ENCODE results near the gene QARS1.

Gene QARS1

DNA sequence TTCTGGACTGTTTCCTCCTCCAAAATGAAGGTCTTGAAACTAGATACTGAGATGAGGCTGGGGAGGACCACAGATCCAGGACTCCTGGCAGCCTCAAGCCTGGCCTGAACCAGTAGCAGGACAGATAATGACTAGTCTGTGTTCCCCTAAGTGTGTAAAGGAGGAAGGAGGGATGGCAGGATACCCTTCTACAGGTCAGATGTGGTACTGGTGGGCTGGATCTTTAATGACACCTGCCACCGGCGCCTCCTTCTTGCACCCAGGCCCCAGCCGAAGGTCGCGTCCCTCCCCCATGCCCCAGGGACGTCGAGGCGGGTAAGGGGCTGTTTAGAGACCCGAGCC is 15.5 kb upstream of the QARS1 start:
- DNase-seq = no peak

GRCh38 chr3:49119439-49119838 is 14.9 kb upstream of the QARS1 start:
- no peak for DNase-seq

DNA sequence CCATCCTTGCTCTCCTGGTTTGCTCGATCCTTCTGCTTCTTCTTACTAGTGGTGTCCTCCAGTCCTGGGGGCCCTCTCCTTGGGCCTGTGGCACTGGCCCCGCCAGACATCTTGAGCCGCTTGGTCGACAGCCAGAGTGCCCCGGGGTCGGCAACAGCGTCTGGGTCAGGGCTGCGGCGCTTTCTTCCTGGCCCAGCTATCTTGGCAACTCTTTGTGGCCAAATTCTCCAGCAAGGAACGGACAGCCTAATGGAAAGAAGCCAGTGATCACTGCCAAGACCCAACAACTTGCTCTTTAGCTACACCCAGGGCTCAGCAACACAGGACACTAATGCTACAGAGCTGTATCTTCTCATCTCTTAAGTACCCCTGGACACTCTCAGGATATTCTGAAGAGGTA is 14.5 kb upstream of the QARS1 start:
- DNase-seq = no peak

GRCh38 chr3:49112262-49112661 is 7.7 kb upstream of the QARS1 start:
- no peak for DNase-seq

DNA sequence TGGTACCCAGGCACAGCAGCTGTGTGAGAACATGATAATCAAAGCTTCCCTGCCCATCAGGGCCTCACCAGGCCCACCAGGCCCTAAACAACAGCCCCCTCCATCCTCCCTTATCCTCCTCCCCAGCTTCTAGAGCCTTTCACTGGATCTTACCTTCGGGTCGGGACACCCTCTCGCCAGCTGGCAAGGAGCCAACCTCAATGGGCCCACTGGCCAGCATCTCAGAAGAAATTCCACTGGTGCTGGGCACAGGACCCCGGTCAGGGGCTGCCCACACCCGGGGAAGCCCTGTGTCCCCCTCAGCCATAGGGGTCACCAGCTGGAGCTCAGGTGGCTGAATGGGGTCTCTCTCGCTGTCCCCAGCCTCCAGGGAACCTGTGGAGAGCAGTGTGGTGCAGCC is 6.8 kb upstream of the QARS1 start:
- no peak for DNase-seq

DNA sequence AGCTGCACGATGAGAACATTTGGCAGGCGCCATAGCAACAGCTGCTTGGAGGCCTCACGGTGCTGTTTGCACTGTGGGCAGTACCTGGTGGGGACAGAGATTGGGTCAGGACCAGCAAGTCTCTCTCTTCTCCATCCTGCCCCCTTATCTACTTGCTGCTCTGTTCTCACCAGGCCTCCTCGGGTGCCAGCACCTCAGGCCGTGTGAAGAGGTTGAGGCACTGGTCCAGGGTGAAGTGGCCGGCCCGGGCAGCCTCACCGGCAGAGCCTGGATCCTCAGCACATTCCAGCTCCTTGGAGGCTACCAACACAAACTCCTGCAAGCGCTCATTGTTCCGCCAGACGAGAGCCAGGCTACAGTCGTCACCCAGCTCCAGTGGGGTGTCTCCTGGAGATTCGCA is 6.2 kb upstream of the QARS1 start:
- no peak for DNase-seq

- DNase-seq = no peak
Observed at GRCh38 chr3:49108346-49108745, 3.8 kb upstream of the QARS1 start.

- DNase-seq = no peak
Observed at GRCh38 chr3:49104052-49104426, 518 bp downstream of the QARS1 start.

DNA sequence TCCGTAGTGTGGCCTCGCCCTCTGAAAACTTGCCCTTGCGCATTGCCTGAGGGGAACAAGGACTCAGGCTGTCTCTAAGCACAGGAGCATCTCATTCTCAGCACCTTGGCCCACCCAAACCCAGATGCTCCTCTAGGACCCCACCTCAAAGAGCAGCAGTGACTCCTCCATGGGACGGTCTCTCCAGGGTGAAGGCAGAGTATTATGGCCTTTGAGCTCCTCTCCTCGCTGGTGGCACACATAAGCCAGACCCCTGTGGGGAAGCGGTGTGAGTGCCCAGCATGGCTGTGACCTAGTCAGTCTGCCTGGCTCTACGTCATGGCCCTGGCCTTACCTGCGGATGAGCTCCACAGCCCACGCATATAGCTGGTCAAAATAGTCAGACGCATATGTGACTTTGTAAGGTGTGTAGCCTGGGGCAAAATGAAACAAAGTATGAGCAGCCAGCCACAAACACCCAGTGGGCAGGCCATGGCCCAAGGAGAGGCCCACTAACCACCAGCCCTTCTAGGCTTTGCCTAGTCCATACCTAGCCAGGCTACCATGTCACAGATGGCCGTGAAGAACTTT is 4.4 kb downstream of the QARS1 start:
- no peak for DNase-seq

- no peak for DNase-seq
Observed at GRCh38 chr3:49098910-49099630, 5.5 kb downstream of the QARS1 start.

GRCh38 chr3:49098429-49098828 is 6.1 kb downstream of the QARS1 start:
- no peak for DNase-seq

DNA sequence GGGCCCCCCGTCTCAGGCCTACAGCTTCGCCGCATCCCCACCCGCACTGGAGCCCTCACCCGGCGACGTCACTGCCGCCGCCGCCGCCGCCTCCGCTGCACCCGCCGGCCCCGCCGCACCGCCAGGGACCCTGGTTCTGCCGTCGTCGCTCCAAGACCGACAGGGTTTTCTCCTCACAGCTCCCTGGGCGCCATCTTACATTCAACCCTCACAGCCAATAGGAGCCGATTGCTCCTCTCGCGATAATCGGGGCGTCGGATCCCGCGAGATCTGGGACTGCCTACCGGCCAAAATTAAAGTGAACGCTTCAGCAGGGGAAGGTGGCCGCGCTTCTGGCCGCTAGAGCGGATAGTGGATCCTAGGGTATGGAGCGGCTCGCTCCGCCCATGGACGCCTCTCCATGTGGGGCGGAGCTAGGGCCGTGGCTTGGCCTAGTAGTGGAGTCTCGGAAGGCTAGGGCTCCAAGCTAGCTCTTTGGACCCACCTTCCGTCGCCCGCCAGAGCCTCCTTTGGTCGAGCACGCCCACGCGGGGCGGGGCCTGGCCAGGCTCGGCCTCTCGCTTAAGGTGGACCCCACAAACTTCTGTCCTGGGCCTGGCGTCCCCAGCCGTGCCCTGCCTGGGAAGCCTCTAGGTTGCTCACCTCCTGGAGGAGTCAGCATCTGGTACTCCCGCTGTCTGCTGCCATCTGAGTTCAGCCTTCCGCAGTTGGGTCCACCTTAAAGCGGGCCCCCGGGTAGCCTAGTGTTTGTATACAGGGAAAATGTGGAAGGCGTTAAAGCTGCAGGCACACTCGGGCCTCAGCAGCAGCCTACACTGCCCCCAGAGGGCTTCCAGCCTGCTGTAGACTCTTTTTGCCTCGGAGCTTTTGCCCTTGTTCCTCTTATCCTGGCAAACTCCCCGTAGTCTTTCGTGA is 10.4 kb downstream of the QARS1 start, which contains the start of gene QRICH1:
TSS of gene QRICH1 (minus strand) at position 219 of the 915 bp plus-strand sequence. CDS start 17,054 bp downstream, outside the sequence.
- DNase-seq = peak; percentile 89

DNA sequence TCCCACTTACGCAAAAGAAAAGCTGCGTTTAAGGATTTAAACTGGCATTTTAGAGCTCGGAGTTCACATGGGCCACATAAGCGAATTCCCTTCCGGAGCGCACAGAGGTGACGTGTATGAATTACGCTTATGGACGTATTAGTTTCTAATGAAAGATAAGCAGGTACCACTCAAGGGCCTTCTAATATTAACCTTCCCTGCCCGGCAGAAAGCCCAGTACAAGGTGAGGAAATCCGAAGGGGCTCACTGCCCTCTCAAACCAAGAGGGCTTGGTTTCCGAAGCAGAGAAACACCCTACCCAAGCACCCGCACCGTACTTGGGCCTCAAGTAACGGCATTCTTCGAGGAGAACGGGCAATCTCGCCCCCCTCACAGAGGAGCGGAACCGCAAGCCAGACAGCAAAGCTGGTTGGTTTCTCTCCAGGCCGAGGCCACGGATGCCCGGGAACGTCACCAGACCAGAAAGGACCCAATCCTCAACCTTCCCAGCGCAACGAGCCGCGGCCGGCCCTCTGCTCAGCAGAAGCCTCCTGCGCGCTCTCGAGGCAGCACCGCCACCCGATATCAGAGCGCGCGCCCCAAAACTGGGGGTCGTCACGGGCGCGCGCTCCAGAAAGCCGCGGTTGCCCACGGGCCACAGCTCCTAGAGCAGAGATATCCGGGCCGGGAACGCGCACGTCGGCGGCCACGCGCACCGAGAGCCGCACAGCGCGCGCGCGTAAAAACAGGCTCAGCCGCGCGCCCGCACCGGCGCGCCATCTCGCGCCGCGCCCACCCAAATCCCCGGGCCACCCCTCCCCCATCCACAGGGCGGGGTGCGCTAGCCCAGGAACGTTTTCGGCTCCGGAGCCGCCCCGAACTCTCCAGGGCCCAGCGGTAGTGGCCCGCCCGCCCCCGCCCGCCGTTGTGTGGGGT is 11.4 kb downstream of the QARS1 start:
- peak; percentile 59 for DNase-seq

DNA sequence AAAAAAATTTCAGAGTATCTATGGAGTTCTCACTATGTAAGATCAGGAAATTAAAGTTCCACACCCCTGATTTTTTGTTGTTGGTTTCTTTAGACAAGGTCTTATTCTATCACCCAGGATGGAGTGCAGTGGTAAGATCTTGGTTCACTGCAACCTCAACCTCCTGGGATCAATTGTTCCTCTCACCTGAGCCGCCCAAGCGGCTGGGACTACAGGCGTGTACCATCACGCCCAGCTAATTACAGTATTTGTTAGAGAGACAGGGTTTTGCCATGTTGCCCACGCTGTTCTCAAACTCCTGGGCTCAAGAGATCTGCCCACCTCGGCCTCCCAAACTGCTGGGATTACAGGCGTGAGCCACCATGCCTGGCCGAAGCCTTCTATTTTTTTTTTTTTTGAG is 23.1 kb downstream of the QARS1 start:
- no peak for DNase-seq

- DNase-seq = no peak
Observed at GRCh38 chr3:49079270-49079669, 25.3 kb downstream of the QARS1 start.

DNA sequence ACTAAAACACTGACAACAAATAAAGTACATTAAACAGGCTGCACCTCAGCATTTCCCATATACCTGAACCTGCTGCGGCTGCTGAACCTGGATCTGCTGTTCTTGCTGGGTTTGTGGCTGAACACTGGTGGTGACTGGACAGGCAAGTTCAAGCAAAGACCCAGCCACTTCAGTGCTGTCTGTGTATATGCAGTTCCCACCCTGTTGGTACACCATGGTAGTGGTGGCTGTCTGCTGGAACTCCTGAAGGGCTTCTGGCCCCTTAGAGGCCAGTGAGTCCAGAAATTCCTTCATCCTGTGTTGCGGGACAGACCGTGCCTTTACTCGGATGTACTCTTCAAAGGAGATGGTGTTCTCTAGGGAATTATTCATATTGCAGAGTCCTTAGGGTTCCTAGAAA is 27.9 kb downstream of the QARS1 start:
- DNase-seq = no peak

GRCh38 chr3:49076116-49076515 is 28.4 kb downstream of the QARS1 start:
- DNase-seq = no peak

GRCh38 chr3:49058011-49058410 is 46.5 kb downstream of the QARS1 start:
- no peak for DNase-seq

GRCh38 chr3:49057268-49057667 is 47.3 kb downstream of the QARS1 start:
- no peak for DNase-seq

GRCh38 chr3:49054344-49054862 is 50.2 kb downstream of the QARS1 start:
- no peak for DNase-seq

GRCh38 chr3:49053543-49053942 is 51.0 kb downstream of the QARS1 start:
- no peak for DNase-seq

Data from 8988T (cell line).